GM19324 (cell line): ENCODE data around the gene PRICKLE3.

Experiments used
- ATAC-seq: cut with Tn5 transposase; IDR thresholded peaks from one replicate; pipeline ENCODE4 v1.9.1; 2021; ENCODE audit warnings: mild to moderate bottlenecking, moderate library complexity; ENCODE audit not compliant: unreplicated experiment, low FRiP score

PRICKLE3 gene

GRCh38 chrX:49209434-49210251 lies 23.5 kb upstream of the PRICKLE3 start:
- no peak for ATAC-seq

DNA sequence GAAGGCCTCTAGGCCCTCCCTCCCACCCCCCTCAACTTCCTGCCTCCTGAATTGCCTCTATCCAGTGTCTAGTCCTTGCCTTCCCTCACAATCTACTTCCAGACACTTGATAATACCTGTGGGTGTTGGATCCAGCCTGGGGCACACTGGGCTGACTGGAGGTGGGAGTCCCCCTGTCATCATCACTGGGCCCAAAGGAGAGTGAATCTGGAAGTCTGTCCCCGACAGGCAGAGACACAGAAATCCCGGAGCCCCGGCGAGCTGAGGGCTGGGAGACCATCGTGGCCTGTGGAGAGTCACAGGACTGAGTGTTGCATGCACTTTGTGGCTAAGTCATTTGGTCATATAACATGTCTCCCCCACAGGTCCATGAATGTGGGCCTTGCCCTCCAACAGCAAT lies 22.2 kb upstream of the PRICKLE3 start:
- ATAC-seq, result no peak

DNA sequence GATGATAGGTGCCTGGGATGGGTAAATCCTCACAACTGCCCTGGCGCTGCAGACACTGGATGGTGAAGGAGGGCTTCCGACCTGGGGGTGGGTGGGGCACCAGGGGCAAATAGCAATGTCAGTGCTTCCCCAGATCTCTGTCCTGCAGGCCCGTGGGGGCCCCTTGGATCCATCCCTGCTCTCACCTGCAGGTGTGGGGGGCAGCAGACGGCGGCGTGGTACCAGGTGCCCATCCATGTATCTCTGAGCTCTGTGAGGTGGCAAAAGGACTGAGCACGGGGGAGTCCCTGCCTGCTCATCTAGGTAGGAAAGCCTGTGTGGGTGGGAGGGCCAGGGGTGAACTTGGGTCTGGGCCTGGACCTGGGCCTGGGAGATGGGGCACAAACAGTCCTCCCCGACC lies 20.4 kb upstream of the PRICKLE3 start:
- no peak for ATAC-seq

DNA sequence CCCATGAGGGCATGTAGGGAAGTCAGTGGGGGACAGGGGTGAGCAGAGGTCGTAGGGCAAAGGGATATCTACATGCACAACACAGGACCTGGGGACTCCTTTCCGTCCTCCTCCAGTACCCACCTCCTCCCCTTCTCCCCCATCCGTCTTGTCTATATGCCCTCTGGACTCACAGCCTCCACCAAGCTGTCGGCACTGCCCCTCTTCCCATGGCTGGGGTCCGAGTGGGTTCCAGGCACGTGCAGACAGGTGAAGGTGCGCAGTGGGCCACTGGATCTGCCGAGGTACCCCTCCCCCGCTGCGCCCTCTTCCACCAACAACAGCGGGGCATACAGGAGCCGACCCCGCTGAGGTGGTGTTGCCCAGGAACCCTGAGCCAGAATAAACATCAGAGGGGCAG lies 19.3 kb upstream of the PRICKLE3 start:
- no peak for ATAC-seq

DNA sequence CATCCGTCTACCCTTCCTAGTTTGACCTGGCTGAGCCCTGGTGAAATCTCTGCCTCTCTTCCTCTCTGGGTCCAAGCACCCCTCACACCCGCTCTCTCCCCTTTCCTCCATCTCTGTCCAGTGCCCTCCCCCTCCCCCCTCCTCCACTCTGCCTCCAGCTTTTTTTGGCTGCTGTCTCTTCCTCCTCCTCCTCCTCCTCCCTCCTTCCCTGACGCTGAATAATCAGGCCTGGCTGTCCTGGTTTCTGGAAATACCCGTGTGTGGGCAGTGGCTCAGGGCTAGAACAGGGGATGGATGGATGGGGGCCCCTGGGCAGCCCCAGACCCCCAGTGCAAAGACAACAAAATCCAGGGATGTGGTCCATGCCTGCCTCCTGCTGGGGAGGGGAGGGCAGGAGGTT lies 18.5 kb upstream of the PRICKLE3 start:
- ATAC-seq, result no peak

DNA sequence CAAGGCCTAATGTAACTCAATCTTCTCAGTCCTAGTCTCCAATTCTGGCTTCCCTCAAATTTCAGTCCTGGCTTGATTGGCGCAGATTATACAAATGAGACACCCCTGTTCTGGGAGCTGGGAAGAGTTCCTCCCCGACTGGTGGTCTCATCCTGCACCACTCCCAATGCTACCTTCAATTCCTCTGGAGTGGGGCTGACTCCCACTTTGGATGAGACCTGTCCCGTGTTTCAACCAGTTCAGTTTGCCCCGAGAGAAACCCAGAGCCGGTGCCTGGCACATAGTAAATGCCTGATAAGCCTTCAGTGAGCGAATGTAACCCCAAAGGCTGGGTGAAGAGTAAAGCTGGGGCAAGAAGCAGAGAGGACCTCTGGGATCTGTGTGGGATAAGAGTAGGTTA lies 17.8 kb upstream of the PRICKLE3 start:
- no peak for ATAC-seq

DNA sequence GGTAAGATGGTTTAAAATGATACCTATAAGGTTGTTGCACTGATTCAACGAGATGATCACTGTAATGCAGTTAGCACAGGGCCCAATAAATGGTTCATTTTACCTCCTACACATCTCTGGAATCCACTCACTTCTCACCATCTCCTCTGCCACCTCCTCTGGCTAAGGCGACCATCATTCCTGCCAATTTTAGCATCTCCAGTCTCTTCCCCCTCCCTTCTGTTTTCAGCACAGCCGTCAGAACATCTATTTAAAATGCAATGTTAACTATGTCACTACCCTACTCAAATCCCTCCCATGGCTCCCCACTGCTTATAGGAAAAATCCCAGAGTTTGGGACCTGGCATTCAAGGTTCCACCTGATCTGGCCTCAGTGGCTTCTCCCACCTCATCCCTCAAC lies 17.4 kb upstream of the PRICKLE3 start:
- ATAC-seq, result no peak

DNA sequence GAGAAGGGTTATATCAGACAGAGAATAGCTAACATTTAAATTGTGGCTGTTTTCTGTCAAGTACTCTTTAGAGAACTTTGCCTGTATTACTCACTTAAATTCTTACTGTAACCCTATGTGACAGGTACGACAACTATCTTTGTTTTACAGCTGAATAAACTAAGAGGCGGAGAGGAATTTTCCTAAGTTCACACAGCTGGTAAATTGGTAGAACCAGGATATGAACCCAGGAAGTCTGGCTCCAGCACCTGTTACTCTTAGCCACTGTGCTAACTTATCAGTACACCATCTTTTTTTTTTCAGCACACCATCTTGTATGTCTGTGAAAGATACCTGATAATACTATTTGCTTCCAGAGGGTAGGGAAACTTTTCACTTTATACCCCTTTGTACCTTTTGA lies 15.8 kb upstream of the PRICKLE3 start:
- no peak for ATAC-seq

GRCh38 chrX:49199906-49200771 lies 14.0 kb upstream of the PRICKLE3 start, which contains the start of gene SYP:
SYP (minus strand) TSS chrX:49200193; CDS start chrX:49200186, 7 bp downstream.
- ATAC-seq, result peak; percentile 78

GRCh38 chrX:49199315-49199595 lies 13.1 kb upstream of the PRICKLE3 start:
- ATAC-seq, result no peak

GRCh38 chrX:49198540-49199314 lies 12.6 kb upstream of the PRICKLE3 start:
- ATAC-seq, result no peak

DNA sequence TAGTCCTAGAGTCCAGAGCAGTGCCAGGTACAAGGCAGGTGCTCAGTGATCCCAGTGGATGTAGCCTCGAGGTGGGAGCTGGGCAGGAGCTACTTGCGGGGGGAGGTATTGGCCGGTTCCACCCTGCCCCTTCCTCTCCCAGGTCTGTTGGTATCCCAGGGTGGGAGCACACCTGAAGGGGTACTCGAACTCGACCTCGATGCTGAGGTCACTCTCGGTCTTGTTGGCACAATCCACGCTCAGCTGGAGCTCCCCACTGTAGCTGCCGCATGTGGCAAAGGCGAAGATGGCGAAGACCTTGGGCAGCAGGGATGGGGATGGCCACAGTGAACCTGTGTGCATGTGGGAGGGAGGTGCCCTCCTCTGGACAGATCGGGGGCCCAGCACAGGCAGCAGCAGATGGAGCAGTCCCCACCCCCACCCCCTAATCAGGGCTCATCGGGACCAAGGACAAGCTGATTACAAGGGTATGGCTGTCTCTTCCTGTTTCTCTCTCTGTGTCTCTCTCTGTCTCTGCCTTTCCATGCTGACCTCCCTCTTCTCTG lies 11.4 kb upstream of the PRICKLE3 start:
- no peak for ATAC-seq

DNA sequence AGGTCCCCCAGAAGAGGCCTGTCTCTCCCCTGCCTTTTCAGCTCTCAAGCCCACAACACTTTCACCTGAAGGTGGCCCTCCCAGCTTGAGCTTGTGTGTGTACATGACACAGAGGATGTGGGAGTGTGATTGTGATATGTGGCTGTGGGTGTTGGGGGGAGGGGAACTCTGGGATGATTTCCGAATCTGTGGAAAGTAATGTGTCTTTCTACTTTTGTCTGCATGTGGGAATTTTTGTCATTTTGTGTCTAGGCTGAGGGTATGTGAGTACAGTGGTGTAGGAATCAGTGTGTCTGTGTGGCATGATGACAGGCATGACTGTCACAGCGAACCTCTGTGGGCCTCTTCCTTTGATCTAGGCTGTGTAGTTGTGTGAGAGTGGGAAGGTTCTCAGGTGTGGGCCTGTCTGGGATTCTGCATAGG lies 7.4 kb upstream of the PRICKLE3 start:
- ATAC-seq, result no peak

DNA sequence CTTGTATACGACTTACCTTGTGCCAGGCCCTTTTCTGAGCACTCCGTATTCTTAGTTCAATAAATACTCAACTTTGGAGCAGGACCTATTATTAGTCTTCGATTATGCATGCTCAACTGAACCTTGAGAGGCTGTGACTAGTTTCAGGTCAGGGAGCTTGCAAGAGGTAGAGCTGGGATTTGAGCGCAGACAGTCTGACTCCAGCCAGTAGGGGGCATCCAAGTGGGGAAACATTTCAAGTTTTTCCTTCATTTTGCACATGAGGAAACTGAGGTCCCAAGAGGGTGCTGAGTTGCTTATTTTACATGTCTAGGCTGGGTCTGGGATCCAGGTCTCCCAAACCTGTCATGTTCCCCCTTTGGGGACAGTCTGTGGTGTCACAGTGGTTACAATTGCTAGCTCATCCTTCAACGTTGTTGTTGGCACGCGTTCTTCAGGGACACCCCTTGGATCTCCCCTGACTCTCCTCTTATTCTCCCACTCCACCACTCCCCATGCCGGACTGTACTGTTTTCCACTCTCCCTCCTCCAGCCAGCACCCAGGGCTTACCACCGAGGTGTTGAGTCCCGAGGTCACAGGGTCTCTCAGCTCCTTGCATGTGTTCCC lies 6.7 kb upstream of the PRICKLE3 start:
- ATAC-seq, result no peak

DNA sequence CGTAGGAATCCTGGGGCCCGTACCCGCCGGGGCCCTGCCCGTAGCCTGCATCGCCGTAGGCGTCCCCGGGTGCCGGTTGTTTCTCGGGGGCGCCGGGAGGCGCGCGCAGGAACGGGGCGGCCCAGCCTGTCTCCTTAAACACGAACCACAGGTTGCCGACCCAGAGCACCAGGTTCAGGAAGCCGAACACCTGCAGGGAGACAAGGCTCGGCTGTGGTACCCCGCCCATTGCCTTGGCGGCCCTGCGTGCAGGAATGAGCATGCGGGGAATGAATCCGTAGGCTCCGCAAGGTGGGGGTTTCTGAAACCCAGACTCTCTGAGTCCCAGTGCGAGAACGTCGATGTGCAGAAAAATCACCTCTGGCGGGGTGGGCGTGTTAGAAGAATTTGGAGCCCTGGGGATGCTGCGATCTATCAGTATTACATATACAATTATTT lies 5.4 kb upstream of the PRICKLE3 start:
- ATAC-seq, result no peak

- ATAC-seq, result peak; percentile 88
These were observed 4.8 kb upstream of the PRICKLE3 start for GRCh38 chrX:49190821-49191573.

GRCh38 chrX:49189606-49190005 lies 3.4 kb upstream of the PRICKLE3 start:
- ATAC-seq, result no peak

DNA sequence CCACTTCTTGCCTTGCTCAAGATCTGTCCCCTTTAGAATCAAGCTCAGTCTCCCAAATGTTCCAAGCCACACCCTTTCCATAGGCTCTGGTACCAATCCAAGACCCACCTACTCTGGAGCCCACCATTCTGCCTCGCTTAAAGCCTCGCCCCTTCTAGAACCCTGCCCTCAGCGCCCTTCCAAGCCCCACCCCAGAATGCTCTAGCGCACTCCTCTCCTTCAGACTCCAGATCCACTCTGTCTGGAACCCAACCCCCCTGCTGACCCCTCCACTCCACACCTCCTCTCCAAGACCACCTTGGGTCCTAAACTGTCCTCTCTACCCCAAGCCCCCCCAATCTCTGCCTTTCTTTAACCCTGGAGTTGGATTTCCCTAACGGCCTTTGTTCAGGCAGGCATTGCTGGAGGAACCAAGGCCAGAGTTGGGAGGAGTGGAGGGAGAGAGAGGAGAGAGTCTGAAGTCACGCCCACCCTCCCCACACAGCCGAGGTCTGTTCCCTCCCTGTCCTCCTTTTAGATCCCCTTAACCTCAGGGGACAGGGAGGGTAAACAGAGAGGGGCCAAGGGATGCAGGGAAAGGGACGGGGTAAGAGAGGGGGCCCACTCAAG lies 2.4 kb upstream of the PRICKLE3 start:
- no peak for ATAC-seq

DNA sequence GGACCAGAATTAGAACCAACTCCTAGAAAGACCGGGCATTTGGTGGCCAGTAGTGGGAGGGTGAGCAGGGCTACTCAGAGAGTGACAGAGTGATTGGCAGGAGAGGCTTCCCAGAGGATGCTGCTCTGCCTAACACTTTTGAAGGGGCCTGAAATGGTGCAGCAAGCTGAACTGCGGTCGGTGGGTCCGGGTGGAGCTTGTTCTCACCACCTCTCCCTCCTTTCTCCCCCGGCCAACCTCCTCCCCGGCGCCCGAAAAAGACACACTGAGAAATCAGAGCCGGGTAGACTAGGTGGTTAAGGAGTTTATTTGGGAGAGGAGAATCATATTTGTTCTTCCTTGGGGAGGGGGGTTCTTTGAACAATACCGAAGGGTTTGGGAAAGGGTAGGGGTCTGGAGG lies 1.4 kb upstream of the PRICKLE3 start:
- ATAC-seq, result no peak
